ENCODE measurements around the gene FNBP1.

DNA sequence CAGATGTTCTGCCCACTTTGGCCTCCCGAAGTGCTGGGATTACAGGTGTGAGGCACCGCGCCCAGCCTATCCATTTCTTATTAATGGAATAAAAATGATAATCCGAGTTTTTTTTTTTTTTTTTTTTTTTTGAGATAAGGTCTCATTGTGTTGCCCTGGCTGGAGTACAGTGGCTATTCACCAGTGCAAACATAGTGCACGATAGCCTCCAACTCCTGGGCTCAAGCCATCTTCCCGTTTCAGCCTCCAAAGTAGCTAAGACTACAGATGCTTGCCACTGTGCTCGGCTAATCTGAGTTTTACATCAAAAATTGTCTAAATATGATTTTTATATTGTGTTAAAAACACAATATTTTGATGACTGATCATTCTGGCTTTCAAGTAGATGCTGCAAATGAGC is 17.3 kb upstream of the FNBP1 start:
- TF ChIP-seq, protein P1, sequence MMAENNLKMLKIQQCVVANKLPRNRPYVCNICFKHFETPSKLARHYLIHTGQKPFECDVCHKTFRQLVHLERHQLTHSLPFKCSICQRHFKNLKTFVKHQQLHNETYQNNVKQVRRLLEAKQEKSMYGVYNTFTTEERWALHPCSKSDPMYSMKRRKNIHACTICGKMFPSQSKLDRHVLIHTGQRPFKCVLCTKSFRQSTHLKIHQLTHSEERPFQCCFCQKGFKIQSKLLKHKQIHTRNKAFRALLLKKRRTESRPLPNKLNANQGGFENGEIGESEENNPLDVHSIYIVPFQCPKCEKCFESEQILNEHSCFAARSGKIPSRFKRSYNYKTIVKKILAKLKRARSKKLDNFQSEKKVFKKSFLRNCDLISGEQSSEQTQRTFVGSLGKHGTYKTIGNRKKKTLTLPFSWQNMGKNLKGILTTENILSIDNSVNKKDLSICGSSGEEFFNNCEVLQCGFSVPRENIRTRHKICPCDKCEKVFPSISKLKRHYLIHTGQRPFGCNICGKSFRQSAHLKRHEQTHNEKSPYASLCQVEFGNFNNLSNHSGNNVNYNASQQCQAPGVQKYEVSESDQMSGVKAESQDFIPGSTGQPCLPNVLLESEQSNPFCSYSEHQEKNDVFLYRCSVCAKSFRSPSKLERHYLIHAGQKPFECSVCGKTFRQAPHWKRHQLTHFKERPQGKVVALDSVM (CRISPR knock-in tag; IDR thresholded peaks at IDR 0.05), result no peak
- no peak for TF ChIP-seq FOXM1 (CRISPR knock-in tag; IDR thresholded peaks at IDR 0.05)
- TF ChIP-seq, protein P2, sequence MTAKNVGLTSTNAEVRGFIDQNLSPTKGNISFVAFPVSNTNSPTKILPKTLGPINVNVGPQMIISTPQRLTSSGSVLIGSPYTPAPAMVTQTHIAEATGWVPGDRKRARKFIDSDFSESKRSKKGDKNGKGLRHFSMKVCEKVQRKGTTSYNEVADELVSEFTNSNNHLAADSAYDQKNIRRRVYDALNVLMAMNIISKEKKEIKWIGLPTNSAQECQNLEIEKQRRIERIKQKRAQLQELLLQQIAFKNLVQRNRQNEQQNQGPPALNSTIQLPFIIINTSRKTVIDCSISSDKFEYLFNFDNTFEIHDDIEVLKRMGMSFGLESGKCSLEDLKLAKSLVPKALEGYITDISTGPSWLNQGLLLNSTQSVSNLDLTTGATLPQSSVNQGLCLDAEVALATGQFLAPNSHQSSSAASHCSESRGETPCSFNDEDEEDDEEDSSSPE (CRISPR knock-in tag; IDR thresholded peaks at IDR 0.05), result no peak
- no peak for TF ChIP-seq MEIS2 (CRISPR knock-in tag; IDR thresholded peaks at IDR 0.05)
- TF ChIP-seq CBX5 (CRISPR knock-in tag; IDR thresholded peaks at IDR 0.05; ENCODE audit: borderline replicate concordance), result no peak
- no peak for TF ChIP-seq SIX4 (CRISPR knock-in tag; IDR thresholded peaks at IDR 0.05)
- no peak for TF ChIP-seq ZNF724P (CRISPR knock-in tag; IDR thresholded peaks at IDR 0.05; ENCODE audit: borderline replicate concordance)
